Mammary epithelial cell (primary cell): ENCODE results near the gene EPC1.

Experiments
- CTCF ChIP-seq, 2 donors: IDR thresholded peaks in 1 of 2; conservative IDR thresholded peaks in 1 of 2; 2 replicates each; pipeline ENCODE4 v1.5.1; 2011 to 2012; ENCODE audit warnings: inconsistent platforms in 2 of 2, low read length in 2 of 2, mild to moderate bottlenecking in 2 of 2, control low read depth in 1 of 2, low read depth in 1 of 2; ENCODE audit not compliant: insufficient read depth in 1 of 2; ENCODE audit errors: extremely low read depth in 1 of 2
- EZH2 ChIP-seq: IDR thresholded peaks from 2 replicates; pipeline ENCODE4 v1.6.1; 2012; ENCODE audit warnings: low read length, inconsistent platforms, borderline replicate concordance

- TF ChIP-seq CTCF (conservative IDR thresholded peaks at IDR 0.05 in 1 of 2, IDR thresholded peaks at IDR 0.05 in 1 of 2; ENCODE audit: extremely low read depth in 1 of 2, insufficient read depth in 1 of 2, low read depth in 1 of 2, low read length in 2 of 2) (no peak), EZH2 (no peak)
Observed at GRCh38 chr10:32240471-32240870, 106.5 kb downstream of the EPC1 start.
